ENCODE results near the gene INKA2.

INKA2 gene

DNA sequence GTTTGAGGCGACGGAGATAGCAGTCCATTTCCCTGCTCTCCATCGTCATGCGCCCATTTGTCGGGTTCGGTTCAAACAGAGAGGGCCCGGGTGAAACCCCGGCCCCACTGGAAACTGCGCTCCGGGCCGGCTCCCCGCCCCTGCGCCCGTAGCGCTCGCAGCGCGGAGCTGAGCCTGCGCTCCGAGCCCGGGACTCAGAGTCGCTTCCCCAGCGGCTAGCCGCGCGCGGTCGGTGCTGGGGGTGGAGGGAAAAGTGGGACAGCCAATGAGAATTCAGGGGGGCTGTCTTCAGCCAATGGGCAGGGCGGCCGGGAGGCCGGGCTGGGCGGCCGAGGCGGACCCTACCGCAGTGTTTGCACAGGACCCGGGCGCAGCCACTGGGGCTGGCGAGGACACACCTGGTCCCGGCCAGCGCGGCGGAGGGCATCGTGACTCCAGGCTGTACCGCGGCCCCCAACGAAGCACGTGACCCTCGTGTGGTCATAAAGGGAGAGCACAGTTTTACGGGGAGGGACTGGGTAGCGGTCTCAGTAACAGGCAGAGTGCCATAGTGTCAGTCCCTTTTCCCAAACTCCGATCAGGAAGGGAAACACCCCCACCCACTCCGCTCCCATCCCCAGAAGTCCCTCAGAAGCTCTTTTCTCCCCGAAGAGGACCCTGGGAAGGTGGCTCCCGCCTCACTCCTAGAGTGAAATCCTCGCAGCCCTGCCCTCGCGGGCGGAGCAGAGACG, at the start of gene INKA2:
Gene INKA2, minus strand, starts transcription at position 202 of the 731 bp plus-strand sequence. Its CDS starts 153 bp downstream, at position 49.
- DNase-seq, result peak; percentile 87

DNA sequence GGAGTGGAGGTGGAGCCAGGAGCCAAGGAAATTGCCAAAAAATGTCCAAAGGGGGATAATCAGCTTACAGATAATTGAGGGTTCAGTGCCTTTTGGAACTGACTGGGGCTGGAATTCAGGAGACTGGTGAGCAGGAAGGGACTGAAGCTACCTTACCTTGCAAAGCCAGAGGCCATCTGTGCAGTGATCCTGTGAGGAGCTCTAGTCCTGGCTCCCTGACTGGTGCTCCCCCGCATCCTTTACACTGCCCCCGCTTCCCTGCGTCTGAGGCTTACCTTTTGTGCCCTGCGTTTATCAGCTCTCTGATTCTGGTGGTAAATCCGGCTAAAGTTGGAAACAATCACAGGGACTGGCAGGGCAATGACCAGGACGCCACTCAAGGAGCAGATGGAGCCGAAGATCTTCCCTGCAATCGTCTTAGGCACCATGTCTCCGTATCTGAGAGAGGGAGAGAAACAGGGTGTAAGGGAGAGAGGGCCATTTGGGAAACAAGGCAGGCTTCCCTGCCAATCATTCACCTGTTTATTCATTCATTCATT, 47.5 kb upstream of the INKA2 start:
- no peak for DNase-seq

GRCh38 chr1:111784273-111784901, 45.2 kb upstream of the INKA2 start:
- DNase-seq, result no peak

DNA sequence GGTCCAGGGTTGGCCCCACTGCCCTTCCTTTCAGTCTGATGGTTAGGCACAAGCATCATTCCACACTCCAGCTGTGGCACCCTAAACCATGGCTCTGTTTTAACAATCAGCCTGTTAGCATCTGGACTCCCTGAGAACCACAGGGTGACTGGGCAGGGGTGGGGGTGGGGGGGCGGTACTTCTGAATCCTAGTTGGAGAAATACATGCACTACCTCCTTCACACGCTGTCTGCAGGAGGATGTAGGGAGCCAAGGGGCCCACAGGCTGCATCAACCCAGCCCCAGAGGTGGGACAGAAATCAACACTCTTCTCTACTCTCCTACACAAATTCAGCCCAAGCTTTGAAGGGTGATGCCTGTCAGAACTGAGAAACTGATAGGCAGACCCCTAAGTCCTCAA, 40.4 kb upstream of the INKA2 start:
- DNase-seq, result no peak

- DNase-seq, result peak; percentile 92
Observed at GRCh38 chr1:111778541-111779051, 39.4 kb upstream of the INKA2 start.

- DNase-seq, result no peak
Observed at GRCh38 chr1:111778066-111778465, 38.9 kb upstream of the INKA2 start.

- DNase-seq, result no peak
Observed at GRCh38 chr1:111777301-111777700, 38.1 kb upstream of the INKA2 start.

DNA sequence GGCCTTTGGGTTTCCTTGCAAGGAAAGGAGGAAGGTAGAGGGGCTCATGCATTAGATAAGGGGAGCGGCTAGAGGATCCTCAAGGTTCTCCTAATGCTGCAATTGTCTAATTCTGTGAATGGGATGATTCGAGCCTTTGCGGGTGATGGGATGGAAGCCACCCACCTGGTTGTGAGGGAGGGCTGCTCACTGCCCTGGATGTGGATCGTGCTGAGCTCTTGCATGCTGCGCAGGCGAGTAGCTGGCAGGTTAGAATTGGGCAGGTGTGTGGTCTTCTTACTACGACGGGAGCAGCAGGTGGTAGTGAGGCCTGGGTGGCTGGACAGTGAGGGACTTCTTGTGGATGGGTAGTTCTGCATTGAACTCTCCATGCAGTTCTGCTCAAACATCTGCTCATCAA, 37.7 kb upstream of the INKA2 start:
- DNase-seq, result no peak

GRCh38 chr1:111776391-111776790, 37.2 kb upstream of the INKA2 start:
- peak; percentile 87 for DNase-seq

DNA sequence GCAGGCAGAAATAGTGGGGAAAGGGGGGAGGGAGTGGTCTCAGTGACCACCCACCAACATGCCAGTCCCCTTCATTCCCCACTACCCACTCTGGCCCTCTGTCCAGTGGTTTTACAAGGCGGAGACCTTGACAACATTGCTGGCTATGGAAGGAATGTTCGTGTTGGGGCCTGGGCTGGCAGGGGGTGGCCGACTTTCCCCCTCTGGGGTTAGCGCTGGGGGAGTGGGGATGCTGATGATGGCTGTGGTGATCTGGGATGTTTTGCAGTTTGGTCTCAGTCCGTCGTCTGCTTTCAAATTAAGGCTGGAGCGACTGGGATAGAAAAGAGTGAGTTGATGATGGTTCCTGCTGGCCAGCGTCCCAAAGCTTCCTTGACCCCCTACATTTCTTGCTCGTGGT, 36.8 kb upstream of the INKA2 start:
- peak; percentile 53 for DNase-seq

- no peak for DNase-seq
Observed at GRCh38 chr1:111770916-111771315, 31.7 kb upstream of the INKA2 start.

DNA sequence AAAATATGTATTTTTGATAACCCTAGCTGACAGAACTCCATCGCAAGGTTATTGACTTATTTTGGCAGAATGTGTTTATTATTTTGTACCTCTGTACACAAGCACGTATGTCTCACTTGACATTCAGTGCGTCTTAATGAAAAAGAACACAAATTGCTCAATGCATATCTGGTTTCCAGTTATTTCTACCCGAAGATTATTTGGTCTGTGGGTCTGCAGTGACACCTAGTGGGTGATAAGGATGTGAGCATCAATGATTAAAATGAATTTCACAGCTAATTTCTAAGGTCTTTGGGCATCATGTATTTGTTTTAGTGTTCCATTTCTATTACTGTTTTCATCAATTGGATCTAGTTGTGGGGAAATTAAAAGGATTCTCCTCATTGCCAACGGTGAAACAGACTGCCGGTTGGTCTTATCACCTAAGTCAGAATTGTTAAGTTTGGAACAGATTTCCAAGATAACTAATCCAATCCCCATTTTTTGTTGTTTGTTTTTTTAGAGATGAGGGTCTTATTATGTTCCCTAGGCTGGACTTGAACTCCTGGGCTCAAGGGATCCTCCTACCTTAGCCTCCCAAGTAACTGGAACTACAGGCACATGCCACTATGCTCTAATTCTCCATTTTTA, 30.4 kb upstream of the INKA2 start:
- peak; percentile 71 for DNase-seq

DNA sequence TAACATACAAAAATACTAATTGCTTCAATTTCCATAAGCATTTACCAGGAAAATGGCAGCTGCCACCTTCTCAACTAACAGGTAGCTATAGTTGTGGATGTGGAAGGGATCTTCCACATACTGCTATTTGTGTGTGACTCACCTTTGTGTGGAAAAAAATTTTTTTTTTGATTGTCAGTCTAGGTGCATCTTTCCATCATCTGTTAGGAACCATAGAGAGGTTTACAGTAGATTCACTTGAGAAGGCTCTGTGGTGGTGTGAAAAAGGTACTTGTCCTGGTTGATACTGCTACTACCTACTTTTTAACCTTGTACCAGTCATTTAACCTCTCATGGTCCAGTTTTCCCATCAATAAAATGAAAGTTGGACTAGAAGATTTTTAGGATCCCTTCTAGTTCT, 29.4 kb upstream of the INKA2 start:
- no peak for DNase-seq

DNA sequence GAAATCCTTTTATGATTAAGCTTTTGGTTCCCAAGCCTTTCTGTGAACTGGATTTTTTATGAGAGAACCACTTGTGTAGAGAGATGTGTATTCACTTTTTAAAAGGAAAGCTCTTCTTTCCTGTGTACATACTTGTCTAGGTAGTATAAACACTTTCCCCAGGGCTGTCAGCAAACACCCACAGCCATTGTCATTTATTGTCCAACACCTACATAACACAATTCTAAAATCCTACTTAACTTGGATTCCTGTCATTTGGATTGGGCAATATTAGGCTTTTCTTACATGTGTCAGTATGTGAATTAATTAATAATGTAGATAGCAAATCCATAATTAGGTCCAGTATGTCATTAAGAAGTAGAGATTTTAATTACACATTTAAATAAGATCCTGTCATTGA, 28.8 kb upstream of the INKA2 start:
- no peak for DNase-seq

DNA sequence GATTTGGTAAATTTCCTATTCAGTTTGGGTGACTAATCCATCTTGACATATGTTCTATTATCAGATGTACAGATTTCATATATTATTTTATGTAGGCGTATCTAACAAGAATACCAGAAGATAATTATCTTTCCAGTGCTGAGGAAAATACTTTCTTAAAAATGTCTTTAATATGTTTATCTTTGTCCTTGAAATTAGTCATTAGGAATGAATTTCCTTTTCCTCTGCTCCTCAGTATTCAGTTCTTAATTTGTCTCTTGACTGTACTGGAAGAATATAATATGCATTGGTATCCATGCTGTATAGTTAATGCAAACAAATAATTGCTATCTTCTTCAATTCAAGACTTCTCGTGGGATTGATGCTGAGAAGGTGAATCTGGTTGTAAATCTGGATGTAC, 23.1 kb upstream of the INKA2 start:
- no peak for DNase-seq

- DNase-seq, result no peak
Observed at GRCh38 chr1:111761717-111762116, 22.5 kb upstream of the INKA2 start.

- DNase-seq, result no peak
Observed at GRCh38 chr1:111758373-111758772, 19.2 kb upstream of the INKA2 start.

GRCh38 chr1:111756124-111756513, 16.9 kb upstream of the INKA2 start:
- DNase-seq, result no peak

DNA sequence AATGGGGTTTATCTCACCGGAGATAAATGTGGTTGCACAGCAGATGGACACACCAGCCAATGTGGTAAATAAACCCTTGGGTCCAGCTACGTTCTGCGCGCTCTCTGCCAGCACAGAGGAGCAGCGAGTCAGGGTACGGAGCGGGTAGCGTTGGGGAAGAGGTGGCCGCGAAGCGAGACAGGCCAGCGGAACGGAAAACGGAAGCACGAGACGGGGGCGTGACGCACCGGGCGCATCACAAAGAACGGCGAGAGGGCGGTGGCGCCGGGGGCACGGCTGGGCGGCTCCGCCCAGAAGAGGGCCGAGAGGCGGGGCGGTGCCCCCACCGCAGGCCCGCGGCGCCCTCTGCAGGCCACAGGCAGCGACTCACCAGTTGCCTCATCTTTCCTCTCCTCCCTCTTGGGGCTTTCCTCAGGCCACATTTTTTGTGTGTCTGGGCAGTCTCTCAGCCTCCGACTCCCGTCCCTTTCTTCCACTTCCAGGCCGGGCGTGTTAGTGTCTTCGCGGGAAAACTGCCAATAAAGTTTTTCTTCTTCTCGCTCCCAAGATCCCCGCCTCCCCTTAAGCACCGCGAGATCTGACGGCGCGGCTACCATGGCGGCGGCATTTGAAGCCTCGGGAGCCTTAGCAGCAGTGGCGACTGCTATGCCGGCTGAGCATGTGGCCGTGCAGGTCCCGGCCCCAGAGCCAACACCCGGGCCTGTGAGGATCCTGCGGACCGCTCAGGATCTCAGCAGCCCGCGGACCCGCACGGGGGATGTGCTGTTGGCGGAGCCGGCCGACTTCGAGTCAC, 16.3 kb upstream of the INKA2 start, which contains the start of gene DDX20:
Gene DDX20, plus strand, starts transcription at position 571 of the 793 bp plus-strand sequence. Its CDS starts 24 bp downstream, at position 595.
- DNase-seq, result peak; percentile 98

- peak; percentile 76 for DNase-seq
Observed at GRCh38 chr1:111754984-111755330, 15.8 kb upstream of the INKA2 start.

- no peak for DNase-seq
Observed at GRCh38 chr1:111751906-111752575, 12.8 kb upstream of the INKA2 start.

DNA sequence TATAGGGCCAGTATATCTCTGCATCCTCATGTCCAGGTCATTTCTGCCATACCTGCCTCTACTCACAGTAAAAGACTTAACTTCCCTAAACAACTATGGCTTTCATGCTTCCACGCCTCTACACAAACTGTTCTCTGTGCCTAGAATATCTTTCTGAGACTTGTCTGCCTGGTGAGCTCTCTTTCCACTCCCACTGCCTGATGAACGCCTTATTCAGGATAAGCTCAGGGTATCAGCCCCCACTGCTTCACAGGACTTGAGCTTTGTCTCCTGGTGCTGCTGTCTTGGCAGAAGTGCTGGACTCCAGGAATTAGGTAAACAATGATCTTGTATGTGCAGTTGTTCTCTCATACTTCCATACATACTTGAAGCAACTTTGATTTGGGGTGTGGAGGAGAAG, 11.7 kb upstream of the INKA2 start:
- no peak for DNase-seq
